Ovary (tissue), 3 donors: ENCODE measurements around the gene SAMM50.

Source experiments
- EP300 ChIP-seq: sonication (generic); formaldehyde crosslinking; IDR thresholded peaks from one replicate; pipeline ENCODE4 v1.6.1; 2017; ENCODE audit warnings: antibody characterized with exemption
- POLR2A ChIP-seq: fragments of 450-650 bp; IDR thresholded peaks from one replicate; pipeline ENCODE4 v1.6.1; 2017; ENCODE audit warnings: antibody characterized with exemption, mild to moderate bottlenecking, moderate library complexity
- TF ChIP-seq, protein P1 (sequence below), 3 donors: fragments of 450-650 bp in 2 of 3; fragments of 200-600 bp in 1 of 3; IDR thresholded peaks; one replicate each; pipeline versions ENCODE4 v1.5.1 to v1.8.0; 2016 to 2022; ENCODE audit warnings: antibody characterized with exemption in 3 of 3, mild to moderate bottlenecking in 1 of 3
- donor health status: DM: no; HTN: no; CAD: no.

DNA sequence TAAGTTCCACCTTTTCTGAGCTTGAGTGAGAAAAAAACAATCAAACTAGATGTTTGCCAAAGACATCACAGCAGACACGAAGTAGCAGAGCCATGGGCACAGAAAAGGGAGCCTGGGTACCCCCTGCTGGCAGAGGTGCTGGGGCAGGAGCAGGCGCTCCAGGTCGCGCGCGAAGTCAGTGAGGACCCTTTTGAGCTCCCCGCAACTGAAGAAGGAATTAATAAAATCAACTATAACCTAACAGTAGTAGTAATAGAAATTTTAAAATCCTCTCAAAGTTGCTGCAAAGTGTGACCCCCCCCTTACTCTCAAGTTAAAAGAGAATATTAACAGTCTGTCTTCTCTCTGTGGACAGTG is 48.8 kb downstream of the SAMM50 start:
- TF ChIP-seq, protein P1, sequence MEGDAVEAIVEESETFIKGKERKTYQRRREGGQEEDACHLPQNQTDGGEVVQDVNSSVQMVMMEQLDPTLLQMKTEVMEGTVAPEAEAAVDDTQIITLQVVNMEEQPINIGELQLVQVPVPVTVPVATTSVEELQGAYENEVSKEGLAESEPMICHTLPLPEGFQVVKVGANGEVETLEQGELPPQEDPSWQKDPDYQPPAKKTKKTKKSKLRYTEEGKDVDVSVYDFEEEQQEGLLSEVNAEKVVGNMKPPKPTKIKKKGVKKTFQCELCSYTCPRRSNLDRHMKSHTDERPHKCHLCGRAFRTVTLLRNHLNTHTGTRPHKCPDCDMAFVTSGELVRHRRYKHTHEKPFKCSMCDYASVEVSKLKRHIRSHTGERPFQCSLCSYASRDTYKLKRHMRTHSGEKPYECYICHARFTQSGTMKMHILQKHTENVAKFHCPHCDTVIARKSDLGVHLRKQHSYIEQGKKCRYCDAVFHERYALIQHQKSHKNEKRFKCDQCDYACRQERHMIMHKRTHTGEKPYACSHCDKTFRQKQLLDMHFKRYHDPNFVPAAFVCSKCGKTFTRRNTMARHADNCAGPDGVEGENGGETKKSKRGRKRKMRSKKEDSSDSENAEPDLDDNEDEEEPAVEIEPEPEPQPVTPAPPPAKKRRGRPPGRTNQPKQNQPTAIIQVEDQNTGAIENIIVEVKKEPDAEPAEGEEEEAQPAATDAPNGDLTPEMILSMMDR (IDR thresholded peaks at IDR 0.05), result no peak
- TF ChIP-seq POLR2A, result no peak
- no peak for TF ChIP-seq EP300
